NCI-H1694 (cell line): ENCODE results near the gene ANKRD60.

Experiments used
- DNase-seq: peaks from one replicate; lab custom pipeline; 2025; lab: John Stamatoyannopoulos, UW

ANKRD60 gene

GRCh38 chr20:58228484-58229197 lies at the start of gene ANKRD60:
ANKRD60 (minus strand) TSS chr20:58228653; CDS start chr20:58228653, 0 bp downstream.
- DNase-seq: peak; percentile 26

GRCh38 chr20:58277578-58278472 lies 49.4 kb upstream of the ANKRD60 start:
- DNase-seq: no peak

GRCh38 chr20:58277107-58277506 lies 48.7 kb upstream of the ANKRD60 start:
- DNase-seq: no peak

DNA sequence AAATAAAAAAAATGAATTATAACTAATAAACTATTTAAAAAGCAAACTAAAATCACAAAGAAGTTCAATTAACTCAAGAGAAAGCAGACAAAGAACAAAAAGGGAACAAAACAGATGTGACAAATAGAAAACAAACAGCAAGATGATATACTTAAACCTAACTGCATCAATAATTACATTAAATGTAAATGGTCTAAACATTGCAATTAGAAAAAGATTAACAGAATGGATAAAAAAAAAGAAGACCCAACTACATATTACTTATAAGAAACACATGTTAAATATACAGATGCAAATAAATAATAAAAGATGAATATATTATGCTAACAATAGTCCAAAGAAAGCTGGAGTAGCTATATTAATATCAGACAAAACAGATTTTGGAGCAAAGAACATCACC lies 45.9 kb upstream of the ANKRD60 start:
- no peak for DNase-seq

- no peak for DNase-seq
Measured at GRCh38 chr20:58271606-58272351, 43.3 kb upstream of the ANKRD60 start.

- DNase-seq: no peak
Measured at GRCh38 chr20:58268936-58269619, 40.6 kb upstream of the ANKRD60 start.

DNA sequence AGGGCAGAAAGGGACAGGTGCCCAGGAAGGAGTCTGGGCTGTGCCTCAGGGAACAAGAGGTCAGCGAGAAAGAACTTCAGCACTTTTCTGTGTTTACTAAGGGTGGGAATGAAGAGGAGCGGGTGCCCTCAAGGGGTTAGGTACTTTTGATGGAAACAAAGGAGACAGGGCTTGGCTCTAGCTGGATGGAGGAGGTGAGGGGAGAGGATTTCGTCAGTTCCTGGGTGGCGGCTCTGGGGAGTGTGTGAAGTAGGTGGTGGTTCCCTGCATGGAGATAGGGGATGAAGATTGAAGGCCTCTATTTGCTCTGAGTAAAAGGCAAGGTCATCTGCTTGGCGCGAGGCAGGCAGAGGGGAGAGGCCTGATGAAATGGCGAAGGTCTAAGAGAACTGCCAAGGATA lies 40.0 kb upstream of the ANKRD60 start:
- no peak for DNase-seq

- no peak for DNase-seq
Measured at GRCh38 chr20:58267389-58268215, 39.1 kb upstream of the ANKRD60 start.

DNA sequence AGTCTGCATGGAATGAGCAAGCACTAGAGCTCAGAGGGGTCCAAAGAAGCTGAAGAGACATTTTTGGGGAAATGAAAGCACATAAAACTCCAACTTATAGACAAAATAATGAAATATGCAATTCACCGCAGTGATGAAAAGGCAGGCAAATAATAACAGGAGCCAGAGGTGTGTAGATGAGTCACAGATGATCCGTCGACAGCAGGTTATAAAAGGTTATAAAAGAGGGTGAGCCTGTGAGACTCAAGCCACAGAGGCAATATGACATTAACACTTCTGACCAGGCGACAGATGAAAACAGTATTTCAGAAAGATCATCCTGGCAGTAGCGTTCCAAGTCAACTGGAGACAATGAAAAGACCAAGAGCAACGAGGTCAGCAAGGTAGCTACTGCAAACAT lies 35.8 kb upstream of the ANKRD60 start:
- DNase-seq: no peak

GRCh38 chr20:58261660-58262059 lies 33.2 kb upstream of the ANKRD60 start:
- DNase-seq: no peak

DNA sequence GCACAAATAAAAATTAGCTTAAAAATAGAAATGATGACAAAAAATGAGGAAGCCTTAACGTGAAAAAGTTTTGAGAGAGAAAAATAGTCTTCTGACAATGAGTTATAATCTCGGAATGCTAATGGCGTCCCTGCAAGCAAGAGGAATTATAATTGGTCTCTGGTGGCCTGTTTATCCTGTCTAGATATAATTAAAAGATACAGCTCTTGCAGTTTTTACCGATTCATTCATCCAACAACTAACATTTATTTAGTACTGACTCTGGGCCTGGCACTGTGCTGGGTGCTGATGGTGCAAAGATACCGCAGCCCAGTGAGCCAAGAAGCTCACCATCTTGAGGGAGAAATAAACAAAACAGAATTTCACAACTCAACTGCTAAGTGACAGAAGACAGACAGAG lies 31.6 kb upstream of the ANKRD60 start:
- DNase-seq: no peak

DNA sequence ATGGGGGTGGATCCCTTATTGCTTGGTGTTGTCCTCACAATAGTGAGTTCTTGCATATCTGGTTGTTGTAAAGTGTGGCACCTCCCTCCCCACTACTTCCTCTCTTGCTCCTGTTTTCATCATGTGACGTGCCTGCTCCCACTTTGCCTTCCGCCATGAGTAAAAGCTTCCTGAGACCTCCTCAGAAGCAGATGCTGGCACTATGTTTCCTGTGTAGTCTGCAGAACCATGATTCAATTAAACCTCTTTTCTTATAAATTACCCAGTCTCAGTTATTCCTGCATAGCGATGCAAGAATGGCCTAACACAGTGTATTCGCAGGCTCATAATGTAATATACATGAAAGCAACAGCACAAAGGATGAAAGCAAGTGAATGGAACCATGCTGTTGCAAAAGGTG lies 28.4 kb upstream of the ANKRD60 start:
- no peak for DNase-seq

DNA sequence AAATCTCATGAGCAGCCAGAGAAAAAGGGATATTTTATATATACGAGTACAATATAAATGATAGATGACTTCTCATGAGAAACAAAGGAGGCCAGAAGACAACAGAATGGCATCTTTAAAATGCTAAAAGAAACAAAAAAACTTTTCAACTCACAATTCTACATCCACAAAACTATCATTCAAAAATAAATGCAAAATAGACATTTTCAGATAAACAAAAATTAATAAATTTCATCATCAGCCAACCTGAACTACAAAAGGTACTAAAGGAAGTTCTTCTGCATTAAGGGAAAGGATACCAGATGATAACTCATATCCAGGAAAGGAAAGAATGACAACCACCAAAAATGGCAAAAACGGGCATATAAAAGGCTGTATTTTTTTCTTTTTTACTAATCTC lies 27.9 kb upstream of the ANKRD60 start:
- DNase-seq: no peak

GRCh38 chr20:58254890-58255289 lies 26.4 kb upstream of the ANKRD60 start:
- DNase-seq: no peak

GRCh38 chr20:58251979-58252591 lies 23.6 kb upstream of the ANKRD60 start:
- no peak for DNase-seq

- DNase-seq: no peak
Measured at GRCh38 chr20:58251348-58251978, 23.0 kb upstream of the ANKRD60 start.

DNA sequence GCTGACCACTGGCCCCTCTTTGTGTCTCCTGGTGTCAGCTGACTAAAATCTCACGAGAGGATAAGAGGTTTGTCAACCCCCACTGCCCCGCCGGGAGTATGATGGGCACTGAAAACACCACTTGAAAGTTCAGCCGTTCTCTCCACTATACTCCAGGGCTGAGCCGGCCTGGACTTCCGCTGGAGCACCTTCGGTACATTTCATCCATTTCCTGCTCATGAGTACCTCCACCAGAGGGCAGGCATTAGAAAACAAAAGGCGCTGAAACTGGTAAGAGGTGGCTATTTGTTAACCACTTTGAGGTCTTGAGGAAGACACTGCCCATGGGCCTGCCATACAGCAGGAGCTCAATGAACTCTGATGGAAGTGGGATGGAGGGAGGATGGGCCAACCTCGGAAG lies 17.9 kb upstream of the ANKRD60 start:
- DNase-seq: no peak

GRCh38 chr20:58245931-58246330 lies 17.5 kb upstream of the ANKRD60 start:
- no peak for DNase-seq

- DNase-seq: no peak
Measured at GRCh38 chr20:58245181-58245891, 16.9 kb upstream of the ANKRD60 start.
